ENCODE data around the gene IRF4. TPM values are rescaled to one million over a fixed set of nuclear protein-coding genes. Genes with fewer than 3 reads are reported as not detected.

Gene IRF4
- total RNA-seq, 4 donors from 2014 or later: 6.6 to 21.2 (median 8.8) TPM

GRCh38 chr6:356828-357251 lies 34.7 kb upstream of the IRF4 start:
- intact Hi-C loops (cut with DNase I; ENCODE audit: low total_unique reads): no loop called here
- WGBS, 2 donors: 84 to 88% methylated on average over 11 of the region's 11 CpGs
- peak in 1 of 2 donors; percentile 54 for DNase-seq (ENCODE audit: low spot score in 2 of 2)
- no peak overlapping the region for H3K4me3 ChIP-seq (ENCODE audit: low read depth, poor library complexity, severe bottlenecking)
- TF ChIP-seq POLR2A (IDR thresholded peaks at IDR 0.05) (no peak), CTCF (IDR thresholded peaks at IDR 0.05) (no peak)

GRCh38 chr6:357261-357790 lies 34.2 kb upstream of the IRF4 start:
- intact Hi-C loops (cut with DNase I; ENCODE audit: low total_unique reads): no loop called here
- no peak for DNase-seq (ENCODE audit: low spot score in 2 of 2)
- no peak overlapping the region for H3K4me3 ChIP-seq (ENCODE audit: low read depth, poor library complexity, severe bottlenecking)
- WGBS, 2 donors: 87 to 89% methylated on average over 12 of the region's 12 CpGs
- TF ChIP-seq CTCF (IDR thresholded peaks at IDR 0.05) (no peak), POLR2A (IDR thresholded peaks at IDR 0.05) (no peak)

GRCh38 chr6:357791-358341 lies 33.7 kb upstream of the IRF4 start:
- 74% methylated on average over 13 of the region's 13 CpGs for WGBS, 2 donors
- no peak overlapping the region for H3K4me3 ChIP-seq (ENCODE audit: low read depth, poor library complexity, severe bottlenecking)
- DNase-seq (ENCODE audit: low spot score in 2 of 2): no peak
- TF ChIP-seq POLR2A (IDR thresholded peaks at IDR 0.05) (no peak), CTCF (IDR thresholded peaks at IDR 0.05) (no peak)
- intact Hi-C loops (cut with DNase I; ENCODE audit: low total_unique reads): no loop called here

- DNase-seq (ENCODE audit: low spot score in 2 of 2): no peak
- TF ChIP-seq CTCF (IDR thresholded peaks at IDR 0.05) (no peak), POLR2A (IDR thresholded peaks at IDR 0.05) (no peak)
- 51 to 60% methylated on average over 4 of the region's 4 CpGs for WGBS, 2 donors
- H3K4me3 ChIP-seq (ENCODE audit: low read depth, poor library complexity, severe bottlenecking): no peak overlapping the region
- intact Hi-C loops (cut with DNase I; ENCODE audit: low total_unique reads): no loop called here
These were observed 33.1 kb upstream of the IRF4 start for GRCh38 chr6:358432-358831.

GRCh38 chr6:358847-359246 lies 32.7 kb upstream of the IRF4 start:
- TF ChIP-seq POLR2A (IDR thresholded peaks at IDR 0.05) (no peak), CTCF (IDR thresholded peaks at IDR 0.05) (no peak)
- no peak for DNase-seq (ENCODE audit: low spot score in 2 of 2)
- no peak overlapping the region for H3K4me3 ChIP-seq (ENCODE audit: low read depth, poor library complexity, severe bottlenecking)
- WGBS, 2 donors: 74 to 83% methylated on average over 8 of the region's 8 CpGs
- intact Hi-C loops (cut with DNase I; ENCODE audit: low total_unique reads): no loop called here
